Calu3 (cell line): Measurements from ENCODE around the gene WWTR1. TPM values are rescaled to one million over a fixed set of nuclear protein-coding genes. Genes with fewer than 3 reads are reported as not detected.

Source experiments
- BruUV-seq: library from RNA; stranded (reverse); fragments of 400-500 nt; replicated peaks from 2 replicates; lab custom pipeline; 2021; lab: Mats Ljungman, UMichigan
- CTCF ChIA-PET: fragments of 300-600 bp; sonication (Branson Sonifier 250); formaldehyde crosslinking; loops from one replicate; lab custom pipeline; 2022; ENCODE audit warnings: antibody characterized with exemption; lab: Charles Lee
- DNase-seq: peaks from one replicate; pipeline ENCODE4 v3.0.0; 2022
- H3K27ac Mint-ChIP-seq: one replicate; pipeline ENCODE4 v1.8.0; 2022; ENCODE audit warnings: mixed read lengths; ENCODE audit not compliant: unreplicated experiment
- H3K27me3 Mint-ChIP-seq: one replicate; pipeline ENCODE4 v1.8.0; 2022; ENCODE audit warnings: mixed read lengths; ENCODE audit not compliant: unreplicated experiment
- H3K36me3 Mint-ChIP-seq: one replicate; pipeline ENCODE4 v1.8.0; 2022; ENCODE audit warnings: mild to moderate bottlenecking, moderate library complexity, mixed read lengths; ENCODE audit not compliant: insufficient read depth, unreplicated experiment
- H3K4me1 Mint-ChIP-seq: one replicate; pipeline ENCODE4 v1.8.0; 2022; ENCODE audit warnings: mild to moderate bottlenecking, low read depth, mixed read lengths; ENCODE audit not compliant: unreplicated experiment
- H3K4me3 Mint-ChIP-seq: one replicate; pipeline ENCODE4 v1.8.0; 2022; ENCODE audit warnings: mild to moderate bottlenecking, low read depth, moderate library complexity, mixed read lengths; ENCODE audit not compliant: unreplicated experiment
- H3K9me3 Mint-ChIP-seq: one replicate; pipeline ENCODE4 v1.8.0; 2022; ENCODE audit warnings: low read depth, mixed read lengths; ENCODE audit not compliant: unreplicated experiment
- intact Hi-C: fragments of 100-400 bp; cut with micrococcal nuclease; formaldehyde crosslinking; loops from one replicate; pipeline ENCODE4 v1.10.0; 2022; ENCODE audit not compliant: unreplicated experiment
- total RNA-seq: library from RNA; stranded (reverse); gene quantifications from 2 replicates; pipeline ENCODE4 v1.2.3, GENCODE V29; 2022
- TF ChIP-seq, protein P1 (sequence below): fragments of 200-600 bp; IDR thresholded peaks from one replicate; pipeline ENCODE4 v1.8.0; 2022; ENCODE audit warnings: antibody characterized with exemption; ENCODE audit not compliant: unreplicated experiment

WWTR1 gene
- total RNA-seq, 1 experiment from 2014 or later, result 269 TPM

DNA sequence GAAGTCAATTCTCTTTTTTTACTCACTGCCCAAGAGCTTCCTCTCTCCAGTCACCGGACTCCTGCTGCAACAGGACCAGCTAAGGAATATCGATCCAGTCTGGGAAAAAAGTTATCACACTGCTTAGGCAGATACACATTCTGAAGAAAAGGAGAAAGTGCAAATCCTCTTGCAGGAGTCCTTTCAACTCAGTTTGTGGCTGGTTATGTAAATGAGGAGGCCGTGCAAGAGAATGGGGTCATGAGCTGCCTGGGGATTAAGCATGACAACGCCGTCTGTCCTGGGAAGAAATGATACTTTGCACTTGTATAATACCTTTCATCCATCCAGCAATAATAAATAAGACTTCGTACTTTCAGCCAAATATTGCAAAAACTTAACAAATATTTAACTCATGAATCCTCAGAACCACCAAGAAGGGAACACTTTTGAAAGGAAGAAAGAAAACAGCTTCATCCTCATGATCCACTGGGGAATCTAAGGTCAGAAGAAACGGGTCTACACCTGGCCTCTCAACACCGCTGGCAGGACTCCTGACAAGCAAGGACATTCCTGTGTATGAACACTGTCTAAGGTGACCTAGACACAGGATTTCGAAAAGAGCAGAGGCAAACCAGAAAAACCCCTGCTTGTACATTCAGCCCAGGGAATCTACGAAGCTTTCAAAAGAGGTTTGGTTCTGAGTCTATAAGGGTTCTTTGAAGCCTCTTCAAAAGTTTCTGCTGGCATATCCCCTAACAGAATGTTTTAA, 13.1 kb upstream of the WWTR1 start:
- Mint-ChIP-seq H3K36me3 (no peaks in the 10 kb centered on the region), H3K9me3 (peaks cover 3% of the 10 kb centered on the region), H3K4me3 (no peak overlapping the region), H3K4me1 (no peaks in the 10 kb centered on the region), H3K27ac (no peak overlapping the region), H3K27me3 (no peaks in the 10 kb centered on the region)
- no TSS peak for BruUV-seq
- CTCF ChIA-PET, result interaction anchor here (1.2 to 1.7 kb wide), 2 partner anchors 8 to 17 kb away, joined by 4 read pairs; no protein-coding TSS in a partner anchor
- intact Hi-C loops, result no loop called here
- no peak for DNase-seq
- TF ChIP-seq, protein P1, sequence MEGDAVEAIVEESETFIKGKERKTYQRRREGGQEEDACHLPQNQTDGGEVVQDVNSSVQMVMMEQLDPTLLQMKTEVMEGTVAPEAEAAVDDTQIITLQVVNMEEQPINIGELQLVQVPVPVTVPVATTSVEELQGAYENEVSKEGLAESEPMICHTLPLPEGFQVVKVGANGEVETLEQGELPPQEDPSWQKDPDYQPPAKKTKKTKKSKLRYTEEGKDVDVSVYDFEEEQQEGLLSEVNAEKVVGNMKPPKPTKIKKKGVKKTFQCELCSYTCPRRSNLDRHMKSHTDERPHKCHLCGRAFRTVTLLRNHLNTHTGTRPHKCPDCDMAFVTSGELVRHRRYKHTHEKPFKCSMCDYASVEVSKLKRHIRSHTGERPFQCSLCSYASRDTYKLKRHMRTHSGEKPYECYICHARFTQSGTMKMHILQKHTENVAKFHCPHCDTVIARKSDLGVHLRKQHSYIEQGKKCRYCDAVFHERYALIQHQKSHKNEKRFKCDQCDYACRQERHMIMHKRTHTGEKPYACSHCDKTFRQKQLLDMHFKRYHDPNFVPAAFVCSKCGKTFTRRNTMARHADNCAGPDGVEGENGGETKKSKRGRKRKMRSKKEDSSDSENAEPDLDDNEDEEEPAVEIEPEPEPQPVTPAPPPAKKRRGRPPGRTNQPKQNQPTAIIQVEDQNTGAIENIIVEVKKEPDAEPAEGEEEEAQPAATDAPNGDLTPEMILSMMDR, result no peak

- peaks cover 9% of the 10 kb centered on the region for H3K4me1 Mint-ChIP-seq
- DNase-seq, result no peak
- no TSS peak for BruUV-seq
- TF ChIP-seq, protein P1, result no peak
- H3K27me3 Mint-ChIP-seq, result no peaks in the 10 kb centered on the region
- no peaks in the 10 kb centered on the region for H3K36me3 Mint-ChIP-seq
- H3K4me3 Mint-ChIP-seq, result no peak overlapping the region
- H3K27ac Mint-ChIP-seq, result no peak overlapping the region
- intact Hi-C loops, result no loop called here
- no peaks in the 10 kb centered on the region for H3K9me3 Mint-ChIP-seq
- CTCF ChIA-PET, result no interaction called here
Measured at GRCh38 chr3:149667576-149667975, 9.8 kb upstream of the WWTR1 start.

DNA sequence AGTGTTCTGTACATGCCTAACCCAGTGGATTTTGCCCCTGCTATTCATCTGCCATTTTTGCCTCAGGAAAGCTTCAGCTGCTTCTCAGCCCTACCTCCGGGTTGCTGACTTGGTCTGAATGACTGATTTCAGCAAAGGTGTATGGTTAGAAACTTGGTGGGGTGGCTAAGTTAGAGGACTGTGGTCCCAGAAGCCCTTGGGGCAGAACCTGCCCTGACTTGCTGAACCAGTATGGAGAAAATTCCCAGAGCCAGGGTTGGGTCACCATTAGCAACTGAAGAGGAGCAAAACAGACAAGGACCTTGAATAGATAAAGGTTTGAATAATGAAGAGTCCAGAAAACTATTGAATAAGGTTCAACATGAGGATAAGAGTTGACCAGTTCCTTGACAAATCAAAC, 6.1 kb upstream of the WWTR1 start:
- H3K4me3 Mint-ChIP-seq, result no peak overlapping the region
- peaks cover 6% of the 10 kb centered on the region for H3K36me3 Mint-ChIP-seq
- H3K27me3 Mint-ChIP-seq, result no peaks in the 10 kb centered on the region
- intact Hi-C loops, result no loop called here
- H3K27ac Mint-ChIP-seq, result no peak overlapping the region
- no peaks in the 10 kb centered on the region for H3K9me3 Mint-ChIP-seq
- no TSS peak for BruUV-seq
- H3K4me1 Mint-ChIP-seq, result peaks cover 16% of the 10 kb centered on the region
- no peak for DNase-seq
- CTCF ChIA-PET, result interaction anchor here (0.5 kb wide), 1 partner anchor 396 kb away, joined by 3 read pairs; no protein-coding TSS in a partner anchor
- TF ChIP-seq, protein P1, result no peak

DNA sequence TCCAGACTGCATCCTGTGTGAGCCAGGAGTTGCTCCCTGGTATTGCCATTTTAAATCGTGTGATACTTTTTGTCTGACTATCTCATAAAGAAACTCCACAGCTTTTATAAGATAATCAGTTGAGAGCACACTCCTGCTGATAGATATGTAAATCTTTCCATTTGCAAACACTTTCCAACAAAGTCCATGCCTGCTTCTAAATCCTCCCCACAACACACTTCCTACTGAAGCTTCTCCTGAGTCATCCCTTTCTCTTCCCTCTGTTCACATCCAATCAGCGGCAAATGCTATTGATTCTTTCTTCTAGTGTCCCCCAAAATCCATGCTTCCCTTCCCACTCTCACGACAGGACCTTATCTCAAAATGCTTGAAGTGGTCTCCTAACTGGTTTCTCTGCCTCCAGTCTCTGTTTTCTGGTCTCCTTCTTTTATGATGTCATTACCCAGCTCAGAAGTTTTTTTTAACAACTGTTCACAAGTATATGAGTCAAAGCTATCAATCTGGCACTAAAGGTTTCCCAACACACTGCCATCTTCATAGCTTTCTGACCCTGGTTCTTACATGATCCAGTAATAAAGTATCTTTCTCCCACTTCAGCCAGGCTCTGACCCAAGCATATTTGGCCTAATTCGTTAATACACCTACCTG, 4.5 kb upstream of the WWTR1 start:
- no peak for DNase-seq
- Mint-ChIP-seq H3K27ac (no peak overlapping the region), H3K4me3 (no peak overlapping the region), H3K4me1 (peaks cover 23% of the 10 kb centered on the region), H3K9me3 (no peaks in the 10 kb centered on the region), H3K27me3 (no peaks in the 10 kb centered on the region), H3K36me3 (peaks cover 22% of the 10 kb centered on the region)
- intact Hi-C loops, result no loop called here
- BruUV-seq, result no TSS peak
- CTCF ChIA-PET, result interaction anchor here (0.7 to 1.3 kb wide), 3 partner anchors 9 to 55 kb away, joined by 3 to 7 read pairs (median 4); no protein-coding TSS in a partner anchor
- TF ChIP-seq, protein P1, result no peak
